IMR-90 (cell line): Measurements from ENCODE around the gene NRP1. TPM values are rescaled to one million over a fixed set of nuclear protein-coding genes. Genes with fewer than 3 reads are reported as not detected.
"Not testable (repeated sequence)": the region's sequence is repeated elsewhere in the genome, so short reads cannot be mapped to it uniquely, and the experiment has no call there.

ENCODE experiments used
- ATAC-seq: fragments of 200-7000 bp; cut with Tn5 transposase; 2 replicates; pipeline ENCODE4 v1.9.1; 2020; ENCODE audit warnings: low read depth, mild to moderate bottlenecking, moderate library complexity
- BruUV-seq: library from RNA; stranded (reverse); fragments of 400-500 nt; replicated peaks from 2 replicates; lab custom pipeline; 2021; lab: Mats Ljungman, UMichigan
- CTCF ChIA-PET: fragments of 300-600 bp; formaldehyde crosslinking; extraction: SDS; loops from one replicate; lab custom pipeline; 2021; ENCODE audit warnings: antibody characterized with exemption; lab: Yijun Ruan, JAX
- POLR2A ChIA-PET: fragments of 300-600 bp; sonication (Branson Sonifier 250); formaldehyde crosslinking; loops from one replicate; lab custom pipeline; 2022; ENCODE audit warnings: antibody characterized with exemption; ENCODE audit not compliant: unreplicated experiment; lab: Charles Lee
- DNase-seq: peaks from one replicate; pipeline ENCODE4 v3.0.0; 2013
- H2AFZ ChIP-seq: replicated peaks from 2 replicates; pipeline ENCODE3; 2013; ENCODE audit warnings: low read length, mild to moderate bottlenecking; ENCODE audit not compliant: poor library complexity
- H2AK5ac ChIP-seq: 2 replicates; pipeline ENCODE4 v1.6.1; 2013; ENCODE audit warnings: low read depth, low read length, inconsistent platforms
- H2AK9ac ChIP-seq: replicated peaks from 2 replicates; pipeline ENCODE3; 2013; ENCODE audit warnings: mild to moderate bottlenecking, low read depth, low read length, moderate library complexity; ENCODE audit not compliant: poor library complexity
- H2BK120ac ChIP-seq: 2 replicates; pipeline ENCODE4 v1.6.1; 2013; ENCODE audit warnings: low read depth, low read length, inconsistent platforms
- H2BK15ac ChIP-seq: 3 replicates; pipeline ENCODE4 v1.6.1; 2013; ENCODE audit warnings: low read depth, low read length, inconsistent platforms
- H2BK20ac ChIP-seq: 2 replicates; pipeline ENCODE4 v1.6.1; 2013; ENCODE audit warnings: low read depth, mild to moderate bottlenecking, inconsistent platforms, low read length, moderate library complexity
- H2BK5ac ChIP-seq: 2 replicates; pipeline ENCODE4 v1.6.1; 2013; ENCODE audit warnings: mild to moderate bottlenecking, low read depth, low read length, inconsistent platforms; ENCODE audit not compliant: poor library complexity, severe bottlenecking
- H3K14ac ChIP-seq: replicated peaks from 2 replicates; pipeline ENCODE4 v1.6.1; 2013; ENCODE audit warnings: low read depth, low read length, inconsistent platforms
- H3K18ac ChIP-seq: 2 replicates; pipeline ENCODE4 v1.6.1; 2013; ENCODE audit warnings: low read depth, low read length, control low read depth
- H3K23ac ChIP-seq: 2 replicates; pipeline ENCODE4 v1.6.1; 2013; ENCODE audit warnings: low read depth, low read length, inconsistent platforms
- H3K27ac ChIP-seq: 2 replicates; pipeline ENCODE4 v1.5.1; 2013; ENCODE audit warnings: mild to moderate bottlenecking, control low read depth, low read length; ENCODE audit not compliant: insufficient read depth
- H3K27me3 ChIP-seq: 2 replicates; pipeline ENCODE4 v1.6.1; 2013; ENCODE audit warnings: low read length; ENCODE audit not compliant: control insufficient read depth, insufficient read depth
- H3K36me3 ChIP-seq: 2 replicates; pipeline ENCODE4 v1.6.1; 2013; ENCODE audit warnings: low read length, mixed read lengths; ENCODE audit not compliant: control insufficient read depth, insufficient read depth
- H3K4ac ChIP-seq: 2 replicates; pipeline ENCODE4 v1.6.1; 2013; ENCODE audit warnings: low read depth, low read length, inconsistent platforms
- H3K4me1 ChIP-seq: 2 replicates; pipeline ENCODE4 v1.6.1; 2013; ENCODE audit warnings: low read length, mixed read lengths; ENCODE audit not compliant: control insufficient read depth, insufficient read depth
- H3K4me2 ChIP-seq: 2 replicates; pipeline ENCODE4 v1.6.1; 2013; ENCODE audit warnings: low read depth, mild to moderate bottlenecking, control low read depth, low read length, moderate library complexity
- H3K4me3 ChIP-seq: 2 replicates; pipeline ENCODE4 v1.5.1; 2013; ENCODE audit warnings: low read depth, mild to moderate bottlenecking, control low read depth, low read length, moderate library complexity; ENCODE audit not compliant: insufficient read depth
- H3K56ac ChIP-seq: 2 replicates; pipeline ENCODE4 v1.6.1; 2013; ENCODE audit warnings: low read length, inconsistent platforms; ENCODE audit not compliant: insufficient read depth; ENCODE audit errors: extremely low read depth
- H3K79me1 ChIP-seq, 2 experiments: 2 replicates each; pipeline ENCODE4 v1.6.1; 2013; ENCODE audit warnings: low read length in 2 of 2, inconsistent platforms in 1 of 2, low read depth in 1 of 2
- H3K9ac ChIP-seq: 2 replicates; pipeline ENCODE4 v1.6.1; 2013; ENCODE audit warnings: low read depth, low read length, control low read depth
- H3K9me1 ChIP-seq: 2 replicates; pipeline ENCODE4 v1.6.1; 2013; ENCODE audit warnings: low read length, inconsistent platforms; ENCODE audit not compliant: insufficient read depth
- H3K9me3 ChIP-seq: 2 replicates; pipeline ENCODE4 v1.6.1; 2013; ENCODE audit warnings: low read length; ENCODE audit not compliant: control insufficient read depth, insufficient read depth
- H4K20me1 ChIP-seq: 2 replicates; pipeline ENCODE4 v1.6.1; 2013; ENCODE audit warnings: low read length, inconsistent platforms; ENCODE audit not compliant: insufficient read depth
- H4K5ac ChIP-seq: 2 replicates; pipeline ENCODE4 v1.6.1; 2013; ENCODE audit warnings: mild to moderate bottlenecking, low read depth, low read length, control low read depth
- H4K8ac ChIP-seq, 2 experiments: 2 replicates each; pipeline ENCODE4 v1.6.1; 2013; ENCODE audit warnings: low read depth in 2 of 2, low read length in 2 of 2, control low read depth in 1 of 2, inconsistent platforms in 1 of 2
- H4K91ac ChIP-seq: 2 replicates; pipeline ENCODE4 v1.6.1; 2013; ENCODE audit warnings: low read depth, low read length, inconsistent platforms; ENCODE audit not compliant: insufficient read depth
- WGBS, 2 experiments: methylation state at CpG; one replicate each; pipeline versions ENCODE4 v1.1.5 to v1.1.7; 2013; ENCODE audit warnings: missing lambda C conversion rate in 2 of 2; ENCODE audit not compliant: insufficient read length in 1 of 2; ENCODE audit errors: extremely low coverage in 2 of 2; 5-methylcytosine and 5-hydroxymethylcytosine counted together
- dilution Hi-C: fragments of 300-500 bp; cut with HindIII; formaldehyde crosslinking; loops from one replicate; pipeline ENCODE4 v1.14.3; 2018; ENCODE audit warnings: low sequenced_read_pairs; ENCODE audit not compliant: unreplicated experiment
- in situ Hi-C: fragments of 300-500 bp; cut with MboI; formaldehyde crosslinking; loops from 3 replicates; pipeline ENCODE4 v1.14.3; 2019; ENCODE audit warnings: low sequenced_read_pairs, inconsistent platforms, mixed read lengths
- intact Hi-C: fragments of 100-400 bp; cut with micrococcal nuclease; formaldehyde crosslinking; loops from 2 replicates; pipeline ENCODE4 v1.10.0; 2022
- polyA plus RNA-seq, 3 experiments: library from polyadenylated mRNA; depleted of rRNA; stranded (reverse); fragments of >200 nt; gene quantifications; 2 replicates each; pipeline ENCODE4 v1.2.3, GENCODE V29; 2012; ENCODE audit warnings: low replicate concordance in 1 of 3
- total RNA-seq: library from RNA; depleted of rRNA; stranded (reverse); fragments of >200 nt; gene quantifications from 2 replicates; pipeline ENCODE4 v1.2.3, GENCODE V29; 2012

NRP1 gene
- total and polyA plus RNA-seq, 2 of the 4 experiments (the other 2 are of a cell fraction) = 108 to 227 TPM

DNA sequence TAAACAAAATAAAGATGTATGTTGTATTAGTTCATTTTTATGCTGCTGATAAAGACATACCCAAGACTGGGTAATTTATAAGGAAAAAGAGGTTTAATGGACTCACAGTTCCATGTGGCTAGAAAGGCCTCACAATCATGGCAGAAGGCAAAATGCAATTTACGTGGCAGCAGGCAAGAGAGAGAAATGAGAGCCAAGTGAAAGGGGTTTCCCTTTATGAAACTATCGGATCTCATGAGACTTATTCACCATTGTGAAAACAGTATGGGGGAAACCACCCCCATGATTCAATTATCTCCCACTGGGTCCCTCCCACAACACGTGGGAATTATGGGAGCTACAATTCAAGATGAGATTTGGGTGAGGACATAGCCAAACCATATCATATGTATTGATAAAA, 49.7 kb upstream of the NRP1 start:
- WGBS, 2 experiments = no CpG with 5 or more reads among the region's 3 CpGs
- H3K18ac ChIP-seq, H3K36me3 ChIP-seq, H2BK5ac ChIP-seq, intact Hi-C loops, ATAC-seq, H4K20me1 ChIP-seq, in situ Hi-C loops, H2AFZ ChIP-seq, H3K4ac ChIP-seq, H3K4me3 ChIP-seq, H3K79me1 ChIP-seq, H3K27ac ChIP-seq, H2AK5ac ChIP-seq, H3K14ac ChIP-seq, POLR2A ChIA-PET, H4K5ac ChIP-seq, H3K56ac ChIP-seq, H3K23ac ChIP-seq, CTCF ChIA-PET, H3K4me2 ChIP-seq, H2BK15ac ChIP-seq, H2AK9ac ChIP-seq, dilution Hi-C loops, H3K9ac ChIP-seq, H4K91ac ChIP-seq, BruUV-seq, H4K8ac ChIP-seq, H3K27me3 ChIP-seq, H2BK20ac ChIP-seq, H3K9me1 ChIP-seq, DNase-seq, H3K4me1 ChIP-seq, H3K9me3 ChIP-seq, H2BK120ac ChIP-seq: not testable (repeated sequence)
